Psoas muscle (tissue), 8 donors: ENCODE data around the gene CFAP100. TPM values are rescaled to one million over a fixed set of nuclear protein-coding genes. Genes with fewer than 3 reads are reported as not detected.
A peak's percentile ranks its signal among the peaks of the same experiment; 100 is the strongest.

Source experiments
- ATAC-seq, 4 donors: fragments of 200-7000 bp; cut with Tn5 transposase; one replicate each; pipeline ENCODE4 v1.9.1; 2020; ENCODE audit warnings: moderate library complexity in 3 of 4, mild to moderate bottlenecking in 2 of 4
- DNase-seq, 2 donors: peaks; one replicate each; pipeline ENCODE4 v3.0.0-alpha.2; 2020
- H3K27ac ChIP-seq: fragments of 200-600 bp; one replicate; pipeline ENCODE4 v1.8.0; 2022
- H3K27me3 ChIP-seq, 3 donors: fragments of 200-600 bp in 1 of 3; one replicate each; pipeline versions ENCODE4 v1.6.1 to v1.8.0; 2013 to 2022; ENCODE audit warnings: low read length in 2 of 3, mild to moderate bottlenecking in 2 of 3, moderate library complexity in 1 of 3; ENCODE audit not compliant: insufficient read depth in 3 of 3
- H3K36me3 ChIP-seq, 2 donors: fragments of 200-600 bp in 1 of 2; one replicate each; pipeline versions ENCODE4 v1.6.1 to v1.8.0; 2013 to 2022; ENCODE audit warnings: low read depth in 1 of 2, mild to moderate bottlenecking in 1 of 2, moderate library complexity in 1 of 2; ENCODE audit not compliant: insufficient read depth in 1 of 2
- H3K4me1 ChIP-seq: fragments of 200-600 bp; one replicate; pipeline ENCODE4 v1.8.0; 2022
- H3K4me3 ChIP-seq: fragments of 200-600 bp; one replicate; pipeline ENCODE4 v1.8.0; 2022; ENCODE audit warnings: mild to moderate bottlenecking
- H3K9me3 ChIP-seq: fragments of 200-600 bp; one replicate; pipeline ENCODE4 v1.8.0; 2022
- WGBS, 3 donors: extraction: QIAGEN DNeasy Blood & Tissue Kit; methylation state at CpG; one replicate each; pipeline versions ENCODE4 v1.1.6 to v1.1.7; 2013; 5-methylcytosine and 5-hydroxymethylcytosine counted together
- intact Hi-C, 2 donors: fragments of 100-400 bp; cut with DNase I; formaldehyde crosslinking; loops; one replicate each; pipeline versions ENCODE4 v1.11.0 to v1.14.2; 2022
- polyA plus RNA-seq, 3 donors: library from polyadenylated mRNA; stranded (reverse); fragments of 200-250 nt; gene quantifications; one replicate each; pipeline ENCODE4 v1.2.3, GENCODE V29; 2013
- total RNA-seq, 4 donors: library from RNA; stranded (reverse); fragmentation: NEBNext Ultra II Directional in 2 of 4; extraction: Animal tissue kit (Norgen Biotek cat#: 25700) in 2 of 4; gene quantifications; one replicate each; pipeline versions ENCODE4 v1.2.1 to v1.2.4, GENCODE V29; 2021 to 2023
- TF ChIP-seq, protein P1 (sequence below): fragments of 200-600 bp; IDR thresholded peaks from one replicate; pipeline ENCODE4 v1.8.0; 2022; ENCODE audit warnings: antibody characterized with exemption
- donor health status: healthy with polysubstance abuse.
- donor health status: DM: no; HTN: no; CAD: no; lungs with moderate emphysema.
- donor health status: Bipolar disorder and iron deficiency.
- donor health status: healthy.
- donor health status: DM: yes; HTN: yes; CAD: no.
- donor health status: DM: no; HTN: no; CAD: no.
- donor health status: DM: no; HTN: no; CAD: no.
- donor health status: DM: yes; HTN: yes; CAD: no.

Gene CFAP100
- total and polyA plus RNA-seq, 7 donors, result not detected

DNA sequence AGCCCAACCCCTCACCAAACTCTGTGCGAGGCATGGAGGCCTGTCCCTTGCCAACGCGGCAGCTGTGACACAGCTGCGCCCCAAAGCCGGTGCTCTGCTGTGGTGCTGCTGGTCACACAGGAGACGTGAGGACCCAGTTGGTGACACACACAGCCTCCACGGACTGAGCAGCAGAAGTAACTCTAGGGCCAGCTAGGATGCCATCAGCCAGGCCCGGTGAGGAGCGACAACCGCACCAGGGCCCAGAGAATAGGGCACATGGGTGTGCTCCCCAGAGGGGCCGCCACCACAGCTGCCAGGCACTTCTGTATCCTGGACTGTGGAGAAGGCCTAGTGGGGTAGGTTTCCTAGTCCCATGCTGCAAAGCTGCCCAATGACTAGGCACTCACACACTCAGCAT is 70.3 kb downstream of the CFAP100 start:
- Histone ChIP-seq H3K4me3 (no peak overlapping the region), H3K27ac (peak overlapping the region; percentile 96), H3K27me3 (no peaks in the 10 kb centered on the region), H3K9me3 (no peaks in the 10 kb centered on the region), H3K36me3 (peaks cover 17 to 94% of the 10 kb centered on the region in 2 donors), H3K4me1 (peaks cover 84% of the 10 kb centered on the region)
- intact Hi-C loops, result no loop called here
- ATAC-seq, result peak in 2 of 4 donors; percentile 6 to 31
- peak in 1 of 2 donors; percentile 48 for DNase-seq
- TF ChIP-seq, protein P1, sequence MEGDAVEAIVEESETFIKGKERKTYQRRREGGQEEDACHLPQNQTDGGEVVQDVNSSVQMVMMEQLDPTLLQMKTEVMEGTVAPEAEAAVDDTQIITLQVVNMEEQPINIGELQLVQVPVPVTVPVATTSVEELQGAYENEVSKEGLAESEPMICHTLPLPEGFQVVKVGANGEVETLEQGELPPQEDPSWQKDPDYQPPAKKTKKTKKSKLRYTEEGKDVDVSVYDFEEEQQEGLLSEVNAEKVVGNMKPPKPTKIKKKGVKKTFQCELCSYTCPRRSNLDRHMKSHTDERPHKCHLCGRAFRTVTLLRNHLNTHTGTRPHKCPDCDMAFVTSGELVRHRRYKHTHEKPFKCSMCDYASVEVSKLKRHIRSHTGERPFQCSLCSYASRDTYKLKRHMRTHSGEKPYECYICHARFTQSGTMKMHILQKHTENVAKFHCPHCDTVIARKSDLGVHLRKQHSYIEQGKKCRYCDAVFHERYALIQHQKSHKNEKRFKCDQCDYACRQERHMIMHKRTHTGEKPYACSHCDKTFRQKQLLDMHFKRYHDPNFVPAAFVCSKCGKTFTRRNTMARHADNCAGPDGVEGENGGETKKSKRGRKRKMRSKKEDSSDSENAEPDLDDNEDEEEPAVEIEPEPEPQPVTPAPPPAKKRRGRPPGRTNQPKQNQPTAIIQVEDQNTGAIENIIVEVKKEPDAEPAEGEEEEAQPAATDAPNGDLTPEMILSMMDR, result no peak
- WGBS, 3 donors, result 46 to 63% (median 48%) methylated on average over 11 of the region's 11 CpGs

DNA sequence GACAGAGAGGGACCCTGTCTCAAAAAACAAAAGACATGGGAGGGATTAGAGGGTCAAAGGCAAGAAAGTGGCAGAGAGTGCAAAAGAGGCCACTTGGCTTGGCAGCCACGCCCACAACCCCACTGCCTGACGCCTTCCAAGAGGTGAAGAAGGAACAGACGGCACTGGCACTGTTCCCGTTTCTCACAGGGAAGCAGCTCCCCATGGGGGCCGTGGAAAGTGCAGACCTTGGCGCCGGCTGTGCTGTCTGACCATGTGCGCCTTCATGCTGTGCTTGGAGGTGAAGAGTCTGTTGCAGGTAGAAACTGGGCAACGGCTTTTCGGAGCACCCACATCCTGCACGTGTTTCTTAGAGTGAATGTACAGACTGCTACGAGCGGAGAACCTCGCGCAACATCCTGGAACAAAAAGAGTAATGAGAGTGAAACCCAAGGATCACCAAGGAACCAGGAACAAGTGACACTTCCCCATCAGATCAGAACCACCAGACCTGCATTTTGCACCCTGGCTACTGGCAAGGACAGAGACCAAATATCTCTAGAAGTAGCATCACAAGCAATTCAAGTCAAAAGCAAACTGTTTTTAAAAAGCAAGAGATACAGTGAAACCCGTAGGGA is 71.3 kb downstream of the CFAP100 start:
- Histone ChIP-seq H3K27ac (peak overlapping the region; percentile 96), H3K27me3 (no peaks in the 10 kb centered on the region), H3K4me3 (no peak overlapping the region), H3K4me1 (peaks cover 86% of the 10 kb centered on the region), H3K9me3 (no peaks in the 10 kb centered on the region), H3K36me3 (peaks cover 20 to 94% of the 10 kb centered on the region in 2 donors)
- 53 to 76% (median 67%) methylated on average over 16 of the region's 16 CpGs for WGBS, 3 donors
- TF ChIP-seq, protein P1, result no peak
- intact Hi-C loops, result no loop called here
- no peak for ATAC-seq
- DNase-seq, result peak in 1 of 2 donors; percentile 68

DNA sequence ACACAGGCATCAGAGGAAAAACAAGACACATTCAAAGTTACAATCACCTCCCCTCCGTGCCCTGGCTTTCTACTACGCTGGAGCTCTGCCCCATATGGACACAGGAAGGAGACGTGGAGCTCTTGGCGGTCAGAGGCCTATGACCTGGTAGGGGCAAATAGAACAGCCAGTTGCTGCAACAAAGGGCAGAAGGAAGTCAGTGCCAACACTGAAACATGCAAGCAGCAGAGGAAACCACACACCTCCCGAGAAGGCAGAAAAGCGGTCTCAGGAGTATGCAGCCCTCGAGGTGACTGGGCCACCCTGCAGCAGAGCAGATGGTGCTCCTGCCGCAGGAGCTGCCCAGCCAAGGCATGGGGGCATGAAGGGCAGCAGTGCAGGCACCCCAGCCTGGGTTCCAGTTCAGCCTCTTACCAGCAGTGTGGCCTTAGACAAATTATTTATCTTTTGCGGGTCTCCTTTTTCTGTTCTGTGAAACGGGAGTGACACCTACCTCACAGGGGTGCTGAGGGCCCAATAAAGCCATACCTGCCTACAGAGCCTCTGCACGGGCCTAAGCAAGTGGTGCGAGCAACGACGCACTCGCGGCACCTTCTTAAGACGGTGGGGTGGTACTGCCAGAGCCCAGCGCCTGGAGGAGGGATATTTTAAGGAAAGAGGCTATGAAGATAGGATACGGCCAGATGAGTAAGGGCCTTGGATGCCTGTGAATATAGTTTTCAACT is 72.3 kb downstream of the CFAP100 start:
- Histone ChIP-seq H3K36me3 (peaks cover 15 to 93% of the 10 kb centered on the region in 2 donors), H3K4me1 (peaks cover 86% of the 10 kb centered on the region), H3K27ac (peak overlapping the region; percentile 96), H3K27me3 (no peaks in the 10 kb centered on the region), H3K4me3 (no peak overlapping the region), H3K9me3 (no peaks in the 10 kb centered on the region)
- ATAC-seq (peak in 2 of 4 donors; percentile 18 to 21), DNase-seq (peak in 1 of 2 donors; percentile 52)
- TF ChIP-seq, protein P1, result no peak
- 64 to 73% (median 66%) methylated on average over 19 of the region's 19 CpGs for WGBS, 3 donors
- intact Hi-C loops, result no loop called here

DNA sequence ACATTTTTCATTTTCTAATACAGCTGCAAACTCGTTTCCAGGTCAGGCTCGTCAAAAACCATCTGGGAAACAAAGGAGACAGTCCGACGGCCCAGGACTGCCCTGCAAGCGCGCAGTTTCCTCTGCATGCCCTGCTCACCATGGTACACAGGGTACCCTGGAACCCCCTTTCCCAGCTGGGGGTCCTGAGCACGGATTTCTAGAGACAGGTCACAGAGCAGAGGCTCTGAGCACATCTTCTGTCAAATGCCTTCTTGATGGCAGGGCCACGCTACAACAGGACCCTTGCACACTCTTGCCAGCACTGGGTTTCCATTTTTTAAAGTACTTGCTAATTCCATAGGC is 72.9 kb downstream of the CFAP100 start:
- Histone ChIP-seq H3K36me3 (peaks cover 15 to 90% of the 10 kb centered on the region in 2 donors), H3K4me3 (no peak overlapping the region), H3K27ac (peak overlapping the region; percentile 96), H3K27me3 (no peaks in the 10 kb centered on the region), H3K9me3 (no peaks in the 10 kb centered on the region), H3K4me1 (peaks cover 87% of the 10 kb centered on the region)
- ATAC-seq (no peak), DNase-seq (peak in 1 of 2 donors; percentile 8)
- 75 to 81% (median 77%) methylated on average over 8 of the region's 8 CpGs for WGBS, 3 donors
- intact Hi-C loops, result no loop called here
- TF ChIP-seq, protein P1, result no peak
